Activated CD4-positive, alpha-beta T cell treated with anti-CD3 and anti-CD28 coated beads, Interleukin-2, amount 10 ng/mL, durations not matched to agents 24 days and 14 days (primary cell): ENCODE results near the gene MAPKAPK5. TPM values are rescaled to one million over a fixed set of nuclear protein-coding genes. Genes with fewer than 3 reads are reported as not detected.

Source experiments
- DNase-seq: peaks from one replicate; pipeline ENCODE4 v3.0.0; 2022
- H3K27ac Mint-ChIP-seq: one replicate; pipeline ENCODE4 v1.8.0; 2022; ENCODE audit warnings: mild to moderate bottlenecking, mixed read lengths
- H3K27me3 Mint-ChIP-seq: one replicate; pipeline ENCODE4 v1.8.0; 2022; ENCODE audit warnings: mixed read lengths
- H3K36me3 Mint-ChIP-seq: one replicate; pipeline ENCODE4 v1.8.0; 2022; ENCODE audit warnings: low read depth, mild to moderate bottlenecking, mixed read lengths
- H3K4me1 Mint-ChIP-seq: one replicate; pipeline ENCODE4 v1.8.0; 2021; ENCODE audit warnings: mixed read lengths
- H3K4me3 Mint-ChIP-seq: one replicate; pipeline ENCODE4 v1.8.0; 2022; ENCODE audit warnings: mild to moderate bottlenecking, moderate library complexity, mixed read lengths
- H3K9me3 Mint-ChIP-seq: one replicate; pipeline ENCODE4 v1.8.0; 2021; ENCODE audit warnings: mixed read lengths
- intact Hi-C: fragments of 100-400 bp; cut with micrococcal nuclease; formaldehyde crosslinking; loops from one replicate; pipeline ENCODE4 v1.15.1; 2023
- total RNA-seq: library from RNA; stranded (reverse); gene quantifications from 2 replicates; pipeline ENCODE4 v1.2.3, GENCODE V29; 2022

MAPKAPK5 gene
- total RNA-seq, 1 donor from 2014 or later, result 80.2 TPM

DNA sequence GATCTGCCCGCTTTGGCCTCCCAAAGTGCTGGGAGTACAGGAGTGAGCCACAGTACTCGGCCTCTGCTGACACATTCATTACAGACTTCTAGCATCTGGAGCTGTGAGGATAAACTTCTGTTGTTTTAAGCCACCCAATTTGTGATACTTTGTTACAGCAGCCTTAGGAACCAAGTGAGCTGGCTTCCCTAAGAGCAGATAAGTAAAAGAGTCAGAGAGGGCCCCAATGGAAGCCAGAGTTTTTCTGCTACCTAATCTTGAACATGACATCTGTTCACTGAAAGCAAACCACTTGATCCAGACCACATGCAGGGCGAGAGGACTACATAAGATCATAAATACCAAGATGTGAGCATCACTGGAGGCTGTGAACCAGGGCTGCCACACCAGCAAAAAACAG lies 3.7 kb upstream of the MAPKAPK5 start:
- intact Hi-C loops, result no loop called here

DNA sequence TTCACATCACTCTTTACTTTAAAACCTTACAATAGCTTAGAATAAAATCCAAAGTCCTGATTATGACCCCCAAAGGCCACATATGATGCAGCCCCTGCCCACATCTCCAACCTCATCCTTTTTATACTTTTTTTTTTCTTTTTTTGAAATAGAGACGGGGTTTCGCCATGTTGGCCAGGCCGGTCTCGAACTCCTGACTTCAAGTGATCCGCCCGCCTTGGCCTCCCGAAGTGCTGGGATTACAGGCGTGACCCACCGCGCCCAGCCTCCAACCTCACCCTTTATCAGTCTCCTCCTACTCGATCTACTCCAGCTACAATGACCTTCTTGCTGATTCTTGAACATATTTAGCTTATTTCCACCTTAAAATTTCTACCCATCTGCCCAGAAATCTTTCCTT lies 1.2 kb upstream of the MAPKAPK5 start:
- Mint-ChIP-seq H3K9me3 (no peaks in the 10 kb centered on the region), H3K4me3 (peak overlapping the region; percentile 97)

More for the DNA sequence above, 3.7 kb upstream of the MAPKAPK5 start:
- H3K4me1 Mint-ChIP-seq, result peaks cover 27% of the 10 kb centered on the region
- H3K36me3 Mint-ChIP-seq, result peaks cover 32% of the 10 kb centered on the region
- H3K4me3 Mint-ChIP-seq, result no peak overlapping the region
- H3K27me3 Mint-ChIP-seq, result peaks cover 4% of the 10 kb centered on the region
- H3K9me3 Mint-ChIP-seq, result no peaks in the 10 kb centered on the region
- DNase-seq, result no peak
- no peak overlapping the region for H3K27ac Mint-ChIP-seq

DNA sequence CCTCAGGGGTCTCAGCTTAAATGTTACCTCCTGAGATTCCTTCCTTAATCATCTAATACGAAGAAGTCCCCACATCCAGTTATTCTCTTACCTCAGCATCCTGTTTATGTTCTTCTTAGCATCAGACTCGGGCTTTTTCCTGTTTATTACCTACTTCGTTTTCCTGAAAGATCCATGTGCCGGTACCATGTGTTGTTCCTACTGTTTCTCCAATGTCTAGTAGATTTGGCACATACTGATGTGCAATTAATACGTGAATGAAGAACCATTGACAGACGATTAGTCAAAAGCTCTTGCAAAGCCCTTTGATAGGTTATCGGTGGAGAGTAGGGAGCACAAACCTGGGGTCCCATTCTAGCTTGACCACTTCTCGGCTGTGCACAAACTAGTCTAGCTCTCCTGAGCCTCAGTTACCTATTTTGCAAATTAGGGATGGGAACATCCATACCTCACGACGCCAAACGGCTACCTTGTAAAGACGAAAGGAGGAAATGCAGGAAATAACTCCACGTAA lies 735 bp upstream of the MAPKAPK5 start:
- DNase-seq, result no peak
- peaks cover 39% of the 10 kb centered on the region for H3K4me1 Mint-ChIP-seq
- no peaks in the 10 kb centered on the region for H3K9me3 Mint-ChIP-seq
- intact Hi-C loops, result loop anchor here (1.0 to 10.0 kb wide), 3 partner anchors 155 to 544 kb away; partner anchors contain the start of genes ACAD10, HECTD4 and NAA25
- H3K27me3 Mint-ChIP-seq, result peaks cover 2% of the 10 kb centered on the region
- peaks cover 49% of the 10 kb centered on the region for H3K36me3 Mint-ChIP-seq
- peak overlapping the region; percentile 98 for H3K27ac Mint-ChIP-seq
- H3K4me3 Mint-ChIP-seq, result peak overlapping the region; percentile 97

More for the DNA sequence above, 1.2 kb upstream of the MAPKAPK5 start:
- Mint-ChIP-seq H3K4me1 (peaks cover 40% of the 10 kb centered on the region), H3K27me3 (peaks cover 2% of the 10 kb centered on the region), H3K36me3 (peaks cover 46% of the 10 kb centered on the region), H3K27ac (peak overlapping the region; percentile 98)
- no peak for DNase-seq
- intact Hi-C loops, result loop anchor here (1.0 to 10.0 kb wide), 3 partner anchors 155 to 544 kb away; partner anchors contain the start of genes ACAD10, HECTD4 and NAA25

DNA sequence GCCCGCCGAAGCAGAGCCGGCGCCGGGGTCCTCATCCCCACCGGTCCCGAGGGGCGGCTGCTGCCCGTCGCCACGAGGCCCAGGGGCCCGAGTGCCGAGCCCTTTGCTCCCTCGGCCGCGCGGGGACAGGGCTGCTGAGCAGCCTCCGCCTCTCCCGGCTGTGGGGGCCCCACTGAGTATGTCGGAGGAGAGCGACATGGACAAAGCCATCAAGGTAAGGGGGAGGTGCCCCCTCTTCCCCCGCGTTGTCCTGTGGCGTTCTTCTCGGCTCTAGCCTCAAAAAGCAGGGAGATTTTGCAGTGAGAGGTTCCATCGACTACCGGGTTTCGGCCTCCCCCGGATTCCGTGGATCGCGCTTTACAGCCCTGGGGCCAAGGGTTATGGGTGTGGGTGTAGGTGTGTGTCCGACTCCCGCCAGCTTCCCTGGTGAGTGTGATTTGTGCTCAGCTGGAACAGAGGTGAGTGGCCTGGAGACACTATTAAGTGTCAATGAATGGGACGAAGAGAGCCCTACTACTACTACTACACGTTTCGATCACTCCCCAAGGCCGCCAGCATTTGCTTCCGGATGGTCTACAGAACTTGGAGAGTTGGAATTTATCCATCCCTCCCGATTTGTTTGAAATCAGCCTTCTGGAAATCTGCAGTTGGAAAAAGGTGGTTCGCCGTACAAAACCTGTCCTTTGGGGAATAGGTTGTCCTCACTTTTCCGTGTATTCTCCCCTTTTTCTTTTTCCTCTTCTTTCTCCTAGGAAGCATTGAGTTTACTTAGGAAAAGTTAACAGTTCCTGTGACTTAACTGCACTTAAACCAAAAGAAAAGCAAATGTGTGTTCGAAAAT lies 748 bp downstream of the MAPKAPK5 start:
- DNase-seq, result no peak
- Mint-ChIP-seq H3K36me3 (peaks cover 60% of the 10 kb centered on the region), H3K4me3 (peak overlapping the region; percentile 98), H3K27me3 (peaks cover 2% of the 10 kb centered on the region), H3K9me3 (no peaks in the 10 kb centered on the region), H3K4me1 (peaks cover 43% of the 10 kb centered on the region), H3K27ac (peak overlapping the region; percentile 96)
- intact Hi-C loops, result loop anchor here (1.0 to 10.0 kb wide), 3 partner anchors 171 to 567 kb away; partner anchors contain the start of genes ERP29, HECTD4, RPL6 and TMEM116

DNA sequence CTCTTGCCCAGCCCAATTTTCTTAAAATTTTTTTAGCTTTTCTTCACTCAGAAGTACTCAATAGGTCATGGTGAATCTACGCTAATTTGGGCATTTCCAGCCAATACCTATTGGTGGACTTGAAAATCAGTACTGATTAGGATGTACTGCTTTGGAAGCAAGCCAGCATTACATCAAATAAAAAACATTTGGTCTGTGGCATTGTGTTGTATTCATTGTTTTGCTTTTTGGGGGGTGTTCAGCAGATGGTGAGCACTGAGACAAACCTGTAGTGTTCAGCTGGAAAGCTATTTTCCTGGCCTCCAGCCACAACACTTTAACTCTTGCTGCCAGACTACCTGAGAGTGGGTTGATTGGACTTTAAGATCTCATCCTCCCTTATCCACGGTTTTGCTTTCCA lies 4.0 kb downstream of the MAPKAPK5 start:
- no peak for DNase-seq
- Mint-ChIP-seq H3K27ac (no peak overlapping the region), H3K36me3 (peaks cover 57% of the 10 kb centered on the region), H3K27me3 (peaks cover 2% of the 10 kb centered on the region), H3K9me3 (peaks cover 3% of the 10 kb centered on the region), H3K4me3 (no peak overlapping the region), H3K4me1 (peaks cover 29% of the 10 kb centered on the region)
- intact Hi-C loops, result loop anchor here (10.0 kb wide), 1 partner anchor 539 kb away; the partner anchor contains the start of gene HECTD4

DNA sequence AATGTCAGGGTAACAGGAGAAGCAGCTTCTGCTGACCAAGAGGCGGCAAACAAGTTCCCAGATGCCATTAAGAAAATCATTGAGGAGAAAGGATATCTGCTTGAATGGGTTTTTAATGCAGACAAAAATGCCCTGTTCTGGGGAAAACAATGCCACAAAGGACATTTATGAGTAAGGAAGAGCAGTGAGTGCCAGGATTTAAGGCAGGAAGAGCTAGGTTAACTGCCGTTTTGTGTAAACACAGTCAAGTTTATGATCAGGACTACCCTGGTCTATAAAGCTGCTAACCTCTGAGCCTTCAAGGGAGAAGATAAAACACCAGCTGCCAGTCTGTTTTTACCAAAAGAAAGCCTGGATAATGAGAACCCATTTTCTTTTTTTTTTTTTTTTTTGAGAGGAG lies 8.5 kb downstream of the MAPKAPK5 start:
- H3K36me3 Mint-ChIP-seq, result peaks cover 48% of the 10 kb centered on the region
- no peak overlapping the region for H3K27ac Mint-ChIP-seq
- intact Hi-C loops, result no loop called here
- H3K4me1 Mint-ChIP-seq, result peaks cover 10% of the 10 kb centered on the region
- H3K9me3 Mint-ChIP-seq, result peaks cover 3% of the 10 kb centered on the region
- no peak overlapping the region for H3K4me3 Mint-ChIP-seq
- DNase-seq, result no peak
- no peaks in the 10 kb centered on the region for H3K27me3 Mint-ChIP-seq

DNA sequence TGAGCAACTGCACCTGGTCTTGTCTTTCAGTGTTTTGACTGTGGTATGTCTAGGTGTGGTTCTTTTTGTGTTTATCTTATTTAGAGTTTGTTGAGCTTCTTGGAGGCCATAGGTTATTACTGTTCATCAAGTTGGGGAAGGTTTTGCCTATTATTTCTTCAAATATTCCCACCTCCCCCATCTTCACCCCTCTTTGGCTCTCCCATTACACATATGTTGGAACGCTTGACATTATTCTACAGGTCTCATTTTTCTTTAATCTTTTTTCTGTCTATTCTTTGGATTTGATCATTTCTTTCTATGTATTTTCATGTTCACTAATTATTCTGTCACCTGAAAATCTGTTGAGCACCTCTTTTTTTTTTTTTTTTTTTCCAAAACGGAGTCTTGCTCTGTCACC lies 16.2 kb downstream of the MAPKAPK5 start:
- Mint-ChIP-seq H3K4me1 (peaks cover 12% of the 10 kb centered on the region), H3K9me3 (no peaks in the 10 kb centered on the region), H3K27ac (no peak overlapping the region), H3K27me3 (no peaks in the 10 kb centered on the region), H3K36me3 (peaks cover 26% of the 10 kb centered on the region), H3K4me3 (no peak overlapping the region)
- DNase-seq, result no peak
- intact Hi-C loops, result no loop called here

DNA sequence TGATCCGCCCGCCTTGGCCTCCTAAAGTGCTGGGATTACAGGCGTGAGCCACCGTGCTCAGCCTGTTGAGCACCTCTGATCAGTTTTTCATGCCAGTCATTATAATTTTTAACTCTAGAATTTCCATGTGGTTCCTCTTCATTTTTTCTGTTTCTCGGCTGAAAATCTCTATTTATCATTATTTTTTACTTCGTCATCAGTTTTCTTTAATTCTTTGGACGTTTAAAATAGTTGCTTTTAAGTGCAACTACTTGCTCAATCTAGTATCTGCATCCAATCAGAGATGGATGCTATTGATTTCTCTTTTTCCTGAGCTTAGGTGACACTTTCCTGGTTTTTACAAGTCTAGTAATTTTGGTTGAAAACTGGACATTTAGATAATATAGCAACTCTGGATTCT lies 16.8 kb downstream of the MAPKAPK5 start:
- H3K9me3 Mint-ChIP-seq, result no peaks in the 10 kb centered on the region
- peaks cover 13% of the 10 kb centered on the region for H3K4me1 Mint-ChIP-seq
- intact Hi-C loops, result no loop called here
- H3K36me3 Mint-ChIP-seq, result peaks cover 27% of the 10 kb centered on the region
- H3K4me3 Mint-ChIP-seq, result no peak overlapping the region
- no peaks in the 10 kb centered on the region for H3K27me3 Mint-ChIP-seq
- no peak for DNase-seq
- no peak overlapping the region for H3K27ac Mint-ChIP-seq

DNA sequence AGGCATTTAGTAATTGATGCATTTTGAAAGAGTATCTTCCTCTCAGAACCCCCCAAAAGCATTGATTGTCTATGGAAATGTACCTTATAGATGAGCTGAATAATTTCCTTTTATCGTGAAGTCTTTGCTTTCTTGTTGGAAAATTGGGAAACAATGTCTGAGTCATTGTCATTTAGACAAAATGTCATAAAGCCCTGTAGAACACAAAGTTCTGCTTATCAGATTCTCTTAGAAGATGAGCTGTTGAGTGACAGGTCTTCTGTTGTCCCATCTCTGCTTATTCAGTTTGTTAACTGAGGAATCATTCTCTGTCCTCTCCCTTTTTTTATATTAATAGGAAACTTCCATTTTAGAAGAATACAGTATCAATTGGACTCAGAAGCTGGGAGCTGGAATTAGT lies 22.9 kb downstream of the MAPKAPK5 start:
- Mint-ChIP-seq H3K27ac (no peak overlapping the region), H3K27me3 (no peaks in the 10 kb centered on the region), H3K4me3 (no peak overlapping the region), H3K36me3 (peaks cover 28% of the 10 kb centered on the region), H3K9me3 (no peaks in the 10 kb centered on the region), H3K4me1 (peaks cover 12% of the 10 kb centered on the region)
- intact Hi-C loops, result no loop called here
- no peak for DNase-seq

DNA sequence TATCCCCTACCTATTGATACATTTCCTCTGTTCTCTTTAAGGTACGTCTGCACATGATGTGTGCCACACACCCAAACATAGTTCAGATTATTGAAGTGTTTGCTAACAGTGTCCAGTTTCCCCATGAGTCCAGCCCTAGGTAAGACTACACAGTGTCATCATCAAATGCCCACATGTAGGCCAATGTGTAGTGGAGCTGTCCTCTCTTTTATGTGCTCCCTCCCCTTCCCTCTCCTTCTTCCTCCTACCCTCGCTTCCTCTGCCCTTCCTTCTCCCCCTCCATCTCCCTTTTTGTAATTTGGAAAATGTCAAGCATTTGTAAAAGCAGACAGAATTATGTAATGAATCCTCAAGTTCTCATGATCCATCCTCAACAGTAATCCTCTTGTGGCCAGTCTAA lies 25.5 kb downstream of the MAPKAPK5 start:
- Mint-ChIP-seq H3K27ac (no peak overlapping the region), H3K4me3 (no peak overlapping the region), H3K9me3 (peaks cover 5% of the 10 kb centered on the region), H3K36me3 (peaks cover 48% of the 10 kb centered on the region), H3K27me3 (no peaks in the 10 kb centered on the region), H3K4me1 (peaks cover 8% of the 10 kb centered on the region)
- intact Hi-C loops, result no loop called here
- no peak for DNase-seq

DNA sequence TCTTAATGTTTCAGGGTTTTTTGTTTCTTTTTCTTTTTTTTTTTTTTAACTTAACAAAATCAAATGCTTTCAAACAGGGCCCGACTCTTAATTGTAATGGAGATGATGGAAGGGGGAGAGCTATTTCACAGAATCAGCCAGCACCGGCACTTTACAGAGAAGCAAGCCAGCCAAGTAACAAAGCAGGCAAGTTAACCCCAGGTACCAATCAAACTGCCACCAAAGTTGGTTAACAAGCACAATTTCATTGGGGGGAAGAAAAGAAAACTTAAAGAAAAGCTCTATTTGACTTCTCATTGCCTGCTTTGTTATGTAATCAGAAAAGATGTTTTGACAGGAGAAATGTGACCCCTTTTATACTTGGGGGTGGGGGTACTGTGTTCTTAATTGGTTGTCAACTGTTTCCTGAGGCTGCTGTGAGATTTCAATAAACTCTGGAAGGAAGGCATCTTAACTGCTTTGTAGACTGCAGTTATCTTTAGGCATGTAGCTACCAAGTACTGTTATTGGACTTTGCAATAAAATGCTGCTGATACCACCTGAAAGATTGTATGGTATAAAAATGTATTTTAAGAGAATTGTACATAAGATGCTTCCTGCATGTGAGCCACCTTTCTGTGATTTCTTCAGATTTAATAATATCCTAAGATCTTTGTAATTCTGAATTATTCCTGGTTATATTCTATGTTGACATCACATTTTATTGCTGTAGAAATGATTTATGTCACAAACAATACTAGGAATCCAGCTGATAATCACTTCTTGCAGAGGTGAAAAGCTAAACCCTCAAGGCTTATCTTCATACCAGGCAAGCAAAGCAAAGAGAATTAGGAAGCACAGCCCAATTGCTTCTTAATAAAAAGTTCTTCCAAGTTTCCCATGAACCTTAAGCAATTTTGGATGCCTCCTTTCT lies 26.9 kb downstream of the MAPKAPK5 start:
- Mint-ChIP-seq H3K36me3 (peaks cover 53% of the 10 kb centered on the region), H3K9me3 (peaks cover 5% of the 10 kb centered on the region), H3K4me1 (peaks cover 2% of the 10 kb centered on the region), H3K27ac (no peak overlapping the region), H3K27me3 (no peaks in the 10 kb centered on the region), H3K4me3 (no peak overlapping the region)
- no peak for DNase-seq
- intact Hi-C loops, result no loop called here

DNA sequence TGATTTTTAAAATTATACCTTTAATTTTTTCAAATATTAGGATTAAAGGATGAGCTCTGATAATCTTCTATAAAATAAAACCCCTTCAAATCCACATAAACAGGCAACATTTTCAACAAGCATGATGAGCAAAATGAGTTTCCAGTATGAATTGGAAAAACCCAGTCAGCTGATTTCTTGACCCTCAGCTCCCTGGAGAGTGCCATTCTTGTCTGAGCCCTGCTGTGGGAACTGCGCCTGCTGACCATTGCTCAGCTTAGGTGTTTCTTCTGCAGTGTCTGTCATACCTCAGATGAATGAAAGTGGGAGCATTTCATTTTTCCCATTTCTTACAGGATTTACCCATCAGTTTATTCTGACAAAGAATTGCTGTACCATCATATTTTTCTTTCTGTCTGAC lies 27.6 kb downstream of the MAPKAPK5 start:
- H3K9me3 Mint-ChIP-seq, result peaks cover 5% of the 10 kb centered on the region

DNA sequence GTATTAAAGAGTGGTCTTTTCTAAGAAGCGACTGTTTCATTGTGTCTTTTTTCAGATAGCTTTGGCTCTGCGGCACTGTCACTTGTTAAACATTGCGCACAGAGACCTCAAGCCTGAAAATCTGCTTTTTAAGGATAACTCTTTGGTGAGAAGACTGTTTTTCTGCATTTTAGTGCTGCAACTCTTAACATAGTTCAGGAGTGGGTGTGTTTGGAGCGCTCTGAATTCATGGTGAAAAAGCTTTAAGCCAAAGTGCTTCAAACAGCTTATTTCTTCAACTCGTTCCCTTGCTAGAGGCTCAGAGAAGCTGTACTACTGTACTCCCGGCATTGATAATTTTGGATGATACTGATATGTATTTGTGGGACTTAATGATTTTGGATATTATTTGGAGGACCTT lies 28.2 kb downstream of the MAPKAPK5 start:
- no peaks in the 10 kb centered on the region for H3K27me3 Mint-ChIP-seq
- peaks cover 2% of the 10 kb centered on the region for H3K4me1 Mint-ChIP-seq
- peaks cover 5% of the 10 kb centered on the region for H3K9me3 Mint-ChIP-seq
- peaks cover 52% of the 10 kb centered on the region for H3K36me3 Mint-ChIP-seq
- H3K4me3 Mint-ChIP-seq, result no peak overlapping the region
- H3K27ac Mint-ChIP-seq, result no peak overlapping the region
- intact Hi-C loops, result no loop called here
- no peak for DNase-seq

More for the DNA sequence above, 27.6 kb downstream of the MAPKAPK5 start:
- H3K4me3 Mint-ChIP-seq, result no peak overlapping the region
- no peak for DNase-seq
- H3K4me1 Mint-ChIP-seq, result peaks cover 2% of the 10 kb centered on the region
- no peaks in the 10 kb centered on the region for H3K27me3 Mint-ChIP-seq
- no peak overlapping the region for H3K27ac Mint-ChIP-seq
- intact Hi-C loops, result no loop called here
- peaks cover 54% of the 10 kb centered on the region for H3K36me3 Mint-ChIP-seq
